HepG2 (cell line): ENCODE results near the gene EFL1. TPM values are rescaled to one million over a fixed set of nuclear protein-coding genes. Genes with fewer than 3 reads are reported as not detected.

Experiments used
- ARHGAP35 ChIP-seq: sonication (generic); formaldehyde crosslinking; IDR thresholded peaks from 2 replicates; pipeline ENCODE4 v1.9.0; 2022; ENCODE audit warnings: mild to moderate bottlenecking, inconsistent platforms, moderate library complexity, missing genetic modification reagents, borderline replicate concordance
- BHLHE40 ChIP-seq: IDR thresholded peaks from 2 replicates; pipeline ENCODE4 v1.6.1; 2011; ENCODE audit warnings: low read length, improper control_type of control experiment
- CEBPG ChIP-seq: IDR thresholded peaks from 2 replicates; pipeline ENCODE4 v1.6.1; 2016
- ERF ChIP-seq: IDR thresholded peaks from 2 replicates; pipeline ENCODE4 v1.6.1; 2018; ENCODE audit warnings: missing biosample characterization, missing genetic modification reagents
- FOXO1 ChIP-seq: sonication (generic); formaldehyde crosslinking; IDR thresholded peaks from 2 replicates; pipeline ENCODE4 v1.4.0; 2020; ENCODE audit warnings: missing genetic modification reagents
- MAZ ChIP-seq, 2 experiments: sonication (generic) in 1 of 2; formaldehyde crosslinking in 1 of 2; IDR thresholded peaks; 2 replicates each; pipeline versions ENCODE4 v1.5.0 to v1.6.1; 2012 to 2020; ENCODE audit warnings: low read depth in 2 of 2, mild to moderate bottlenecking in 2 of 2, borderline replicate concordance in 1 of 2, improper control_type of control experiment in 1 of 2, low read length in 1 of 2, missing genetic modification reagents in 1 of 2, moderate library complexity in 1 of 2
- MTF2 ChIP-seq: sonication (generic); formaldehyde crosslinking; IDR thresholded peaks from 2 replicates; pipeline ENCODE4 v1.5.0; 2020; ENCODE audit warnings: missing genetic modification reagents, borderline replicate concordance
- NCOR1 ChIP-seq: fragments of 200-600 bp; sonication (generic); IDR thresholded peaks from 2 replicates; pipeline ENCODE4 v1.7.0; 2017; ENCODE audit warnings: antibody characterized with exemption, low read length, borderline replicate concordance
- NFE2L1 ChIP-seq: sonication (generic); formaldehyde crosslinking; IDR thresholded peaks from 2 replicates; pipeline ENCODE4 v1.4.0; 2020; ENCODE audit warnings: missing genetic modification reagents, mild to moderate bottlenecking, borderline replicate concordance
- RFX3 ChIP-seq: IDR thresholded peaks from 2 replicates; pipeline ENCODE4 v1.6.1; 2016; ENCODE audit warnings: missing biosample characterization, missing genetic modification reagents
- SALL2 ChIP-seq: sonication (generic); formaldehyde crosslinking; IDR thresholded peaks from 2 replicates; pipeline ENCODE4 v1.8.1; 2023; ENCODE audit warnings: mild to moderate bottlenecking, missing genetic modification reagents, inconsistent platforms
- SP140L ChIP-seq: sonication (generic); formaldehyde crosslinking; IDR thresholded peaks from 2 replicates; pipeline ENCODE4 v1.4.0; 2020; ENCODE audit warnings: missing genetic modification reagents, borderline replicate concordance
- SPEN ChIP-seq: sonication (generic); formaldehyde crosslinking; IDR thresholded peaks from 2 replicates; pipeline ENCODE4 v1.5.1; 2020; ENCODE audit warnings: low read depth, mild to moderate bottlenecking, missing genetic modification reagents
- TAF1 ChIP-seq: sonication (generic); formaldehyde crosslinking; IDR thresholded peaks from 2 replicates; pipeline ENCODE4 v1.4.0; 2020; ENCODE audit warnings: missing genetic modification reagents
- THAP11 ChIP-seq: IDR thresholded peaks from 2 replicates; pipeline ENCODE4 v1.6.1; 2016; ENCODE audit warnings: missing biosample characterization, missing genetic modification reagents
- YEATS2 ChIP-seq: sonication (generic); formaldehyde crosslinking; IDR thresholded peaks from 2 replicates; pipeline ENCODE4 v1.4.0; 2020; ENCODE audit warnings: missing genetic modification reagents, borderline replicate concordance
- ZBTB1 ChIP-seq: sonication (generic); formaldehyde crosslinking; IDR thresholded peaks from 2 replicates; pipeline ENCODE4 v1.4.0; 2020; ENCODE audit warnings: missing genetic modification reagents, borderline replicate concordance
- ZFP41 ChIP-seq: sonication (generic); formaldehyde crosslinking; IDR thresholded peaks from 2 replicates; pipeline ENCODE4 v1.4.0; 2020; ENCODE audit warnings: mild to moderate bottlenecking, missing genetic modification reagents, borderline replicate concordance
- ZNF12 ChIP-seq: sonication (generic); formaldehyde crosslinking; IDR thresholded peaks from 2 replicates; pipeline ENCODE4 v1.5.0; 2020; ENCODE audit warnings: missing genetic modification reagents
- ZNF263 ChIP-seq: sonication (generic); formaldehyde crosslinking; IDR thresholded peaks from 2 replicates; pipeline ENCODE4 v1.4.0; 2020; ENCODE audit warnings: missing genetic modification reagents
- ZNF329 ChIP-seq: sonication (generic); formaldehyde crosslinking; IDR thresholded peaks from 2 replicates; pipeline ENCODE4 v1.9.0; 2021; ENCODE audit warnings: low read depth, mild to moderate bottlenecking, missing genetic modification reagents
- ZNF33B ChIP-seq: sonication (generic); formaldehyde crosslinking; IDR thresholded peaks from 2 replicates; pipeline ENCODE4 v1.5.1; 2020; ENCODE audit warnings: mild to moderate bottlenecking, missing genetic modification reagents
- ZNF549 ChIP-seq: sonication (generic); formaldehyde crosslinking; IDR thresholded peaks from 2 replicates; pipeline ENCODE4 v1.5.0; 2020; ENCODE audit warnings: missing genetic modification reagents
- ZNF670 ChIP-seq: sonication (generic); formaldehyde crosslinking; IDR thresholded peaks from 2 replicates; pipeline ENCODE4 v1.8.0; 2022; ENCODE audit warnings: mild to moderate bottlenecking, missing genetic modification reagents, borderline replicate concordance
- ZNF747 ChIP-seq: sonication (generic); formaldehyde crosslinking; IDR thresholded peaks from 2 replicates; pipeline ENCODE4 v1.8.1; 2023; ENCODE audit warnings: missing genetic modification reagents, mild to moderate bottlenecking, borderline replicate concordance
- ZNF788 ChIP-seq: sonication (generic); formaldehyde crosslinking; IDR thresholded peaks from 2 replicates; pipeline ENCODE4 v1.5.0; 2020; ENCODE audit warnings: mild to moderate bottlenecking, missing genetic modification reagents, borderline replicate concordance
- polyA plus RNA-seq, 8 experiments: library from polyadenylated mRNA; depleted of rRNA in 3 of 8; stranded (reverse) in 7 of 8; unstranded in 1 of 8; fragments of >200 nt; fragmentation: Illumina TruSeq in 4 of 8; extraction: Trizol in 4 of 8; gene quantifications; 2 replicates each; pipeline versions ENCODE4 v1.2.1 to v1.2.3, GENCODE V29; 2011 to 2016; ENCODE audit warnings: low read depth in 4 of 8, missing spikeins in 1 of 8, mixed read lengths in 1 of 8; ENCODE audit not compliant: insufficient read depth in 1 of 8
- total RNA-seq, 5 experiments: library from RNA; depleted of rRNA; stranded (reverse); fragments of >200 nt; fragmentation: Illumina TruSeq; extraction: Trizol; gene quantifications; 2 replicates each; pipeline ENCODE4 v1.2.3, GENCODE V29; 2016; ENCODE audit warnings: low read depth in 1 of 5
- TF ChIP-seq, protein P1 (sequence below), 2 experiments: fragments of 450-650 bp in 1 of 2; sonication (generic) in 1 of 2; formaldehyde crosslinking; IDR thresholded peaks; 2 replicates each; pipeline versions ENCODE4 v1.5.0 to v1.8.0; 2020 to 2022; ENCODE audit warnings: mild to moderate bottlenecking in 1 of 2, missing genetic modification reagents in 1 of 2
- TF ChIP-seq, protein P2 (sequence below): sonication (generic); formaldehyde crosslinking; IDR thresholded peaks from 2 replicates; pipeline ENCODE4 v1.4.0; 2020; ENCODE audit warnings: mild to moderate bottlenecking, low read depth, missing genetic modification reagents
- TF ChIP-seq, protein P3 (sequence below): sonication (generic); formaldehyde crosslinking; conservative IDR thresholded peaks from 2 replicates; pipeline ENCODE4 v1.5.0; 2020; ENCODE audit warnings: missing genetic modification reagents

Gene EFL1
- total and polyA plus RNA-seq, 2 of the 13 experiments (the other 11 are each of a cell fraction or from before 2014, with no cell fraction given) = 6.4 to 12.0 TPM

DNA sequence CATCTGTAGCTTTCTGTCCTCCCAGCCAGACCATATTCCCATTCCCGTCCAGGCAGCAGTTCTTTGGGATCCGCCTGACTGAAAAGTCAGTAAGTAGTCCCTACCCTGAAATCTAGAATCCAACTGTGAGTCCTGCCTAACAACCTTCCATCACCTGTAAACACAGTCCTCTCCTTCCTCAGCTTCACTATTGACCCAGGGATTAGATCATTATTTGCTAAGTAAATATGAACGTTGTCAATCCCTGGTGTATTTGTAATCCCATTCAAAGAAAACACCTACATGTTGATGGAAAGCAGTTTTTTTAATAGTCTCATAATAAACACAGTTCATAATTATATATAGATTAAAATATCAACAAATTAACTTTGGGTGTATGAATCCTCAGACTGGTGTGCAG lies 816 bp upstream of the EFL1 start (continued):
- TF ChIP-seq ZNF549 (CRISPR knock-in tag) = no peak
- TF ChIP-seq ZNF33B = no peak
- no peak for TF ChIP-seq ZNF747
- TF ChIP-seq ZNF263 (CRISPR knock-in tag) = peak; percentile 79; the same call in 1 of the 2 replicates
- TF ChIP-seq, protein P1, sequence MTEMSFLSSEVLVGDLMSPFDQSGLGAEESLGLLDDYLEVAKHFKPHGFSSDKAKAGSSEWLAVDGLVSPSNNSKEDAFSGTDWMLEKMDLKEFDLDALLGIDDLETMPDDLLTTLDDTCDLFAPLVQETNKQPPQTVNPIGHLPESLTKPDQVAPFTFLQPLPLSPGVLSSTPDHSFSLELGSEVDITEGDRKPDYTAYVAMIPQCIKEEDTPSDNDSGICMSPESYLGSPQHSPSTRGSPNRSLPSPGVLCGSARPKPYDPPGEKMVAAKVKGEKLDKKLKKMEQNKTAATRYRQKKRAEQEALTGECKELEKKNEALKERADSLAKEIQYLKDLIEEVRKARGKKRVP (CRISPR knock-in tag; IDR thresholded peaks at IDR 0.05) = peak in 1 of 2 experiments; percentile 43; a peak in 1 of 4 replicates
- TF ChIP-seq NFE2L1 = no peak
- TF ChIP-seq SP140L (CRISPR knock-in tag) = no peak
- no peak for TF ChIP-seq SALL2 (CRISPR knock-in tag)
- no peak; the same call in 1 of the 2 replicates for TF ChIP-seq NCOR1
- peak; percentile 61 for TF ChIP-seq CEBPG (CRISPR knock-in tag)
- TF ChIP-seq ZFP41 (CRISPR knock-in tag) = no peak
- TF ChIP-seq, protein P2, sequence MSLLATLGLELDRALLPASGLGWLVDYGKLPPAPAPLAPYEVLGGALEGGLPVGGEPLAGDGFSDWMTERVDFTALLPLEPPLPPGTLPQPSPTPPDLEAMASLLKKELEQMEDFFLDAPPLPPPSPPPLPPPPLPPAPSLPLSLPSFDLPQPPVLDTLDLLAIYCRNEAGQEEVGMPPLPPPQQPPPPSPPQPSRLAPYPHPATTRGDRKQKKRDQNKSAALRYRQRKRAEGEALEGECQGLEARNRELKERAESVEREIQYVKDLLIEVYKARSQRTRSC = no peak
- no peak for TF ChIP-seq MTF2 (CRISPR knock-in tag)
- TF ChIP-seq TAF1 (CRISPR knock-in tag) = no peak
- TF ChIP-seq ZNF670 (CRISPR knock-in tag) = no peak
- no peak for TF ChIP-seq ZNF12
- TF ChIP-seq ERF (CRISPR knock-in tag) = peak; percentile 37; the same call in 1 of the 2 replicates
- no peak for TF ChIP-seq SPEN (CRISPR knock-in tag)
- TF ChIP-seq, protein P3, sequence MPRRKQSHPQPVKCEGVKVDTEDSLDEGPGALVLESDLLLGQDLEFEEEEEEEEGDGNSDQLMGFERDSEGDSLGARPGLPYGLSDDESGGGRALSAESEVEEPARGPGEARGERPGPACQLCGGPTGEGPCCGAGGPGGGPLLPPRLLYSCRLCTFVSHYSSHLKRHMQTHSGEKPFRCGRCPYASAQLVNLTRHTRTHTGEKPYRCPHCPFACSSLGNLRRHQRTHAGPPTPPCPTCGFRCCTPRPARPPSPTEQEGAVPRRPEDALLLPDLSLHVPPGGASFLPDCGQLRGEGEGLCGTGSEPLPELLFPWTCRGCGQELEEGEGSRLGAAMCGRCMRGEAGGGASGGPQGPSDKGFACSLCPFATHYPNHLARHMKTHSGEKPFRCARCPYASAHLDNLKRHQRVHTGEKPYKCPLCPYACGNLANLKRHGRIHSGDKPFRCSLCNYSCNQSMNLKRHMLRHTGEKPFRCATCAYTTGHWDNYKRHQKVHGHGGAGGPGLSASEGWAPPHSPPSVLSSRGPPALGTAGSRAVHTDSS (CRISPR knock-in tag) = no peak
- no peak for TF ChIP-seq BHLHE40
- TF ChIP-seq FOXO1 (CRISPR knock-in tag) = peak; percentile 92
- no peak for TF ChIP-seq ZNF329 (CRISPR knock-in tag)
- TF ChIP-seq RFX3 (CRISPR knock-in tag) = peak; percentile 55
- TF ChIP-seq ZBTB1 (CRISPR knock-in tag) = no peak
- TF ChIP-seq YEATS2 (CRISPR knock-in tag) = peak; percentile 34; the same call in 1 of the 2 replicates
- TF ChIP-seq ARHGAP35 (CRISPR knock-in tag) = no peak
- no peak for TF ChIP-seq ZNF788 (CRISPR knock-in tag)
- TF ChIP-seq MAZ (IDR thresholded peaks at IDR 0.05; ENCODE audit: borderline replicate concordance, low read depth, low read length) = no peak
- no peak for TF ChIP-seq MAZ (CRISPR knock-in tag; IDR thresholded peaks at IDR 0.05; ENCODE audit: low read depth)
- TF ChIP-seq THAP11 (CRISPR knock-in tag) = peak; percentile 63
